Hepatocyte (in vitro differentiated cells): ENCODE data around the gene VASP.

Experiments
- EZH2 ChIP-seq: fragments of 200-600 bp; sonication (generic); IDR thresholded peaks from 2 replicates; pipeline ENCODE4 v1.6.1; 2016; ENCODE audit warnings: antibody characterized with exemption, mild to moderate bottlenecking, borderline replicate concordance
- EZH2phosphoT487 ChIP-seq: fragments of 200-600 bp; sonication (generic); IDR thresholded peaks from one replicate; pipeline ENCODE4 v1.6.1; 2018; ENCODE audit warnings: antibody characterized with exemption, mild to moderate bottlenecking, low read depth, moderate library complexity; ENCODE audit not compliant: unreplicated experiment, severe bottlenecking
- TF ChIP-seq, protein P1 (sequence below): fragments of 200-600 bp; sonication (generic); IDR thresholded peaks from 2 replicates; pipeline ENCODE4 v1.5.1; 2016; ENCODE audit warnings: antibody characterized with exemption, mild to moderate bottlenecking; ENCODE audit not compliant: poor library complexity

DNA sequence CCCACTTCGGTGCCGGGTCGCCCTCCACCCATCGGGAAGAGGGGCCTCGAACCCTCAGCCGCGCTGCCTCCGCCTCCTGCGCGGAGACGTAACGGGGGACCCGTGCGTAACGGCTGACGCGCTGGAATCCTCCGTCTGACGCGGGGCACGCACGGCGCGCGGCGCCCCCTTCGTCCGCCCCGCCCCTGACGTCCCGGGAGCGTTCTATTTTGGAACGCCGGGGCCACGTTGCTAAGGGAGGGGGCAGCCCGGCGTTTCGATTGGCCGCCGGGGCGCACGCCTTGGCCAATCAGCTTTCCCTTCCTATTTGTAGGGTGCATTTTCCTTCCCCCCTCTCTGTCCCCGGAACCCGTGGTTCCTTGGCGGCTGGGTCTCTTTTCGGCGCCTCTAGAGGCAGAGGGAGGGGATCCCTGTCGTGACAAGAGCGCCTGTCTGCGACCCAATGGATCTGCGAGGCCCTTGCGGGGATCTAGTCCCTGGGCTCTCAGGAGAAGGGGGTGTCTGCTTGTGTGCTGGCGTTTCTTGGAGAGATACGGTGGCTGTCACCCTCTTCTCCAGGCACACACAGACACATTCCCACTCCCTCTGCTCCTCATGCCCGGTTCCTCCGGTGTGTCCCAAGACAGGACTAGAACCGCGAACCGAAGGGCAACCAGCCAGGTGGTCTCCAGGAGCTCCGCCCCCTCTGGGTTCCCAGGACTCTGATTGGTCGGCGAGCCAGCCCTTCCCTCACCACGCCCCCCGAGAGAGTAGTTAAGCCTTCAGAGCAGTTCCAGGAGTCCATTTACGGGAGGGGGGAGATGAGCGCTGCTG, 37.9 kb upstream of the VASP start:
- TF ChIP-seq, protein P1, sequence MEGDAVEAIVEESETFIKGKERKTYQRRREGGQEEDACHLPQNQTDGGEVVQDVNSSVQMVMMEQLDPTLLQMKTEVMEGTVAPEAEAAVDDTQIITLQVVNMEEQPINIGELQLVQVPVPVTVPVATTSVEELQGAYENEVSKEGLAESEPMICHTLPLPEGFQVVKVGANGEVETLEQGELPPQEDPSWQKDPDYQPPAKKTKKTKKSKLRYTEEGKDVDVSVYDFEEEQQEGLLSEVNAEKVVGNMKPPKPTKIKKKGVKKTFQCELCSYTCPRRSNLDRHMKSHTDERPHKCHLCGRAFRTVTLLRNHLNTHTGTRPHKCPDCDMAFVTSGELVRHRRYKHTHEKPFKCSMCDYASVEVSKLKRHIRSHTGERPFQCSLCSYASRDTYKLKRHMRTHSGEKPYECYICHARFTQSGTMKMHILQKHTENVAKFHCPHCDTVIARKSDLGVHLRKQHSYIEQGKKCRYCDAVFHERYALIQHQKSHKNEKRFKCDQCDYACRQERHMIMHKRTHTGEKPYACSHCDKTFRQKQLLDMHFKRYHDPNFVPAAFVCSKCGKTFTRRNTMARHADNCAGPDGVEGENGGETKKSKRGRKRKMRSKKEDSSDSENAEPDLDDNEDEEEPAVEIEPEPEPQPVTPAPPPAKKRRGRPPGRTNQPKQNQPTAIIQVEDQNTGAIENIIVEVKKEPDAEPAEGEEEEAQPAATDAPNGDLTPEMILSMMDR: no peak
- no peak for TF ChIP-seq EZH2
- no peak for TF ChIP-seq EZH2phosphoT487
